Measurements from ENCODE around the gene LYZL1.

GRCh38 chr10:29266641-29267040 is 22.2 kb upstream of the LYZL1 start:
- no peak for TF ChIP-seq CTCF (IDR thresholded peaks at IDR 0.05)
- TF ChIP-seq POLR2A (IDR thresholded peaks at IDR 0.05) = no peak

Data from testis (tissue), 2 donors.